ENCODE results near the gene CLDN4. TPM values are rescaled to one million over a fixed set of nuclear protein-coding genes. Genes with fewer than 3 reads are reported as not detected.
"Not testable (repeated sequence)": the region's sequence is repeated elsewhere in the genome, so short reads cannot be mapped to it uniquely, and the experiment has no call there.

CLDN4 gene
- total RNA-seq, 1 experiment from 2014 or later: 0.16 TPM

DNA sequence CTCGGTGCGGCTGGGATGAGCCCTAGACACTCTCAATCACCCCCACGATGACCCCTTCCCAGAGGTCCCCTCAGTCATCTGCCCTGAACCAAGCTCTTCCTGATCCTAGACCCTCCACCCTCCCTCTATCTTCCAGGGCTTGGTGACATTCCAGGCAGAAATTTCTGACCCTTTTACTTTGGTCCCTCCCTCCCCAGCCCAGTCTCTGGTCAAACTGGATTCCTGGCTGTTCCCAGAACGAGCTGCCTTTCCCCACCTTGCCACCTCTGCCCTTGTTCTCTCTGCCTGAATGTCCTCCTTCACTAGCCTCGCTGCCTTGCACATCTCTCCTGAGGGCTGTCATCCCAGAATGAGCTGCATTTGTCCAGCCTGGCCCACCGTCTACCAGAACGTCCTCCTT, 1.3 kb upstream of the CLDN4 start:
- Histone ChIP-seq H3K9me3 (replicated peaks) (no peaks in the 10 kb centered on the region), H3K36me3 (no peaks in the 10 kb centered on the region), H3K27me3 (replicated peaks) (no peaks in the 10 kb centered on the region), H3K4me1 (replicated peaks) (peaks cover 18% of the 10 kb centered on the region), H3K4me3 (no peak overlapping the region), H3K27ac (no peak overlapping the region)
- DNase-seq (ENCODE audit: low read depth in 1 of 2, low spot score in 2 of 2): no peak

DNA sequence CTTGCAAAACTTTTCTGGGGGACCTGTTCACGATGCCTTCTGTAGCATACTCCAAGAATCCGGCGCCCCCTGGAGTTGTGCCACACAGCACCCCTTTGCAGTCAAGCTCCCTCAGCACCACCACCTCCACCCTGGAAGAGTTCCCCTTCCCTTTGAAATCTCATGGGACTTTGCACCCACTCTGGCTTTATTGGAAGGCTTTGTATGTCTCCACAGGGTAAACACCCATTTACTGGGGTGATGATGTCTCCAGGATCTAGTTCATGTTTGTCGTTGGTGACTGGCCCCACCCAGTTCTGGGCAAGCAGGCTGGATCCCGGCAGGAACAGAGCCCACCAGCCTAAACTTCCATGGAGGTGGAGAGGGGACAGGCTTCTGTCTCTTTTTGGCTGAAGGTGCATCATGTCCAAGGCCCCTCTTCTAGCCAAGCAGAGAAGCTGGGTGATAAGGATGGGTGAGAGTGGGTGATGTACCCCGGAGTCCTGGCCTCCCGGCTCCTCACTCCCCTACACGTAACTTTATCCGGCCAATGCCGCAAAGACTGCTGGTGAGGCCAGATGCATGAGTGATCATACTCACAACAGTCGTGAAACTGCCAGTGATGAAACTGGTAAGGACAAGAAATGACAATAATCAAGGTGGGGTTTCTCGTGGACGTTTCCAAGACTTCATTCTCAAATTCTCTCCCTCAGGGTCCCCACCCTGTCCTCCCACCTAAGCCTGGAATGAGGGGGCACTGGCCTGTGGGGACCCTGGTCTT, 695 bp upstream of the CLDN4 start:
- H3K4me1 ChIP-seq (replicated peaks): peaks cover 18% of the 10 kb centered on the region
- H3K27ac ChIP-seq: no peak overlapping the region
- DNase-seq (ENCODE audit: low read depth in 1 of 2, low spot score in 2 of 2): no peak

DNA sequence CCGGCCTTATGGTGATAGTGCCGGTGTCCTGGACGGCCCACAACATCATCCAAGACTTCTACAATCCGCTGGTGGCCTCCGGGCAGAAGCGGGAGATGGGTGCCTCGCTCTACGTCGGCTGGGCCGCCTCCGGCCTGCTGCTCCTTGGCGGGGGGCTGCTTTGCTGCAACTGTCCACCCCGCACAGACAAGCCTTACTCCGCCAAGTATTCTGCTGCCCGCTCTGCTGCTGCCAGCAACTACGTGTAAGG, 713 bp downstream of the CLDN4 start:
- DNase-seq (ENCODE audit: low read depth in 1 of 2, low spot score in 2 of 2): no peak
- no peak overlapping the region for H3K27ac ChIP-seq
- no peaks in the 10 kb centered on the region for H3K9me3 ChIP-seq (replicated peaks)
- H3K27me3 ChIP-seq (replicated peaks): no peaks in the 10 kb centered on the region
- H3K4me3 ChIP-seq: no peak overlapping the region
- H3K4me1 ChIP-seq (replicated peaks): peaks cover 18% of the 10 kb centered on the region
- H3K36me3 ChIP-seq: no peaks in the 10 kb centered on the region

More for the DNA sequence above, 695 bp upstream of the CLDN4 start:
- Histone ChIP-seq H3K4me3 (no peak overlapping the region), H3K27me3 (replicated peaks) (no peaks in the 10 kb centered on the region), H3K36me3 (no peaks in the 10 kb centered on the region), H3K9me3 (replicated peaks) (no peaks in the 10 kb centered on the region)

DNA sequence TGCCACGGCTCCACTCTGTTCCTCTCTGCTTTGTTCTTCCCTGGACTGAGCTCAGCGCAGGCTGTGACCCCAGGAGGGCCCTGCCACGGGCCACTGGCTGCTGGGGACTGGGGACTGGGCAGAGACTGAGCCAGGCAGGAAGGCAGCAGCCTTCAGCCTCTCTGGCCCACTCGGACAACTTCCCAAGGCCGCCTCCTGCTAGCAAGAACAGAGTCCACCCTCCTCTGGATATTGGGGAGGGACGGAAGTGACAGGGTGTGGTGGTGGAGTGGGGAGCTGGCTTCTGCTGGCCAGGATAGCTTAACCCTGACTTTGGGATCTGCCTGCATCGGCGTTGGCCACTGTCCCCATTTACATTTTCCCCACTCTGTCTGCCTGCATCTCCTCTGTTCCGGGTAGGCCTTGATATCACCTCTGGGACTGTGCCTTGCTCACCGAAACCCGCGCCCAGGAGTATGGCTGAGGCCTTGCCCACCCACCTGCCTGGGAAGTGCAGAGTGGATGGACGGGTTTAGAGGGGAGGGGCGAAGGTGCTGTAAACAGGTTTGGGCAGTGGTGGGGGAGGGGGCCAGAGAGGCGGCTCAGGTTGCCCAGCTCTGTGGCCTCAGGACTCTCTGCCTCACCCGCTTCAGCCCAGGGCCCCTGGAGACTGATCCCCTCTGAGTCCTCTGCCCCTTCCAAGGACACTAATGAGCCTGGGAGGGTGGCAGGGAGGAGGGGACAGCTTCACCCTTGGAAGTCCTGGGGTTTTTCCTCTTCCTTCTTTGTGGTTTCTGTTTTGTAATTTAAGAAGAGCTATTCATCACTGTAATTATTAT, 1.2 kb downstream of the CLDN4 start:
- peaks cover 18% of the 10 kb centered on the region for H3K4me1 ChIP-seq (replicated peaks)
- no peaks in the 10 kb centered on the region for H3K27me3 ChIP-seq (replicated peaks)
- H3K9me3 ChIP-seq (replicated peaks): no peaks in the 10 kb centered on the region
- DNase-seq (ENCODE audit: low read depth in 1 of 2, low spot score in 2 of 2): no peak
- H3K27ac ChIP-seq: no peak overlapping the region
- H3K36me3 ChIP-seq: no peaks in the 10 kb centered on the region
- H3K4me3 ChIP-seq: no peak overlapping the region

DNA sequence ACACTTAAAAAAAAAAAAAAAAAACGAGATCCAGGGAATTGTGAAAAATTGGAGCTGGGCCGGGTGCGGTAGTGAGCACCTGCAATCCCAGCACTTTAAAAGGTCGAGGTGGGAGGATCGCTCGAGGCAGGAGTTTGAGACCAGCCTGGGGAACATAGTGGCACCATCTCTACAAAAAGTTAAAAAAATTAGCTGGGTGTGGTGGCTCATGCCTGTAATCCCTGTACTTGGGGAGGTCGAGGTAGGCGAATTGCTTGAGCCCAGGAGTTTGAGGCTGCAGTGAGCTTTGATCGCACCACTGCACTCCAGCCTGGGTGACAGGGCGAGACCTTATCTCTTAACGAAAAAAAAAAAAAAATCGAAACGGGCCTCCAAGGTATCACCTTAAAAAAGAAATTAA, 2.0 kb downstream of the CLDN4 start:
- Histone ChIP-seq H3K4me1 (replicated peaks) (peaks cover 13% of the 10 kb centered on the region), H3K27me3 (replicated peaks) (no peaks in the 10 kb centered on the region), H3K9me3 (replicated peaks) (no peaks in the 10 kb centered on the region), H3K27ac (no peak overlapping the region), H3K36me3 (no peaks in the 10 kb centered on the region), H3K4me3 (no peak overlapping the region)
- DNase-seq (ENCODE audit: low read depth in 1 of 2, low spot score in 2 of 2): no peak

DNA sequence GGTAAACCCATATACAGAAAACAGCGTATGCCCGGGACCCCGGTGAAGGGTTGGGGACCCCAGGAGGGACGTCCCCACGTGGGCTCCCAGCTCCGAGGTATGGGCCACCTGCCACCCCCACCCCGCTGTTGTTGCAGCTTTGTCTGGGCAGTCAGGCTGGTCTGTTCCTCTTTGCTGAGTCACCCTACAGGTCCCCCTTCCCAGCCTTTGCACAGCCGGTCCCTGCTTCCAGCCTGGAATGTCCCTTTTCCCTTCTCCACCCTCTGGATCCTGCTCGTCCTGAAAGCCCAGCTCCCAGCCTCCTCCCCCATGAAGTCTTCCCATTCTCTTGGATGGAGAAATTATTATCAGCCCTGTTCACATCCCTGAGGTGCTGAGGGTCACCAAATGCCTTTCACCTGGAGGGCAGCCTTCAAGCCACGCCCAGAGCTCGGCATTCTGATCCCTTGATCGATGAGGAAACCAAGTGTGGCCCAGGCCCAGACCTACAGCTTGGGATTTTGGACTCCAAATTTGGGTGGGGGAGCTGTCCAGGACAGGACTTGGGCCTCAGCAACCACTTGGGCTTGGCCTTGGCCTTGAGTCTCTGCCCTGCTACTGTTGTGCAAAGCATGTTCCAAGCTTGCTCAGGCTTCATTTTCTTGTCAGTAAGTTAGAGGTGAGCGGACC, 2.6 kb downstream of the CLDN4 start:
- Histone ChIP-seq H3K4me1 (replicated peaks) (peaks cover 9% of the 10 kb centered on the region), H3K9me3 (replicated peaks) (no peaks in the 10 kb centered on the region), H3K36me3 (no peaks in the 10 kb centered on the region), H3K4me3 (no peak overlapping the region), H3K27ac (no peak overlapping the region), H3K27me3 (replicated peaks) (no peaks in the 10 kb centered on the region)
- DNase-seq (ENCODE audit: low read depth in 1 of 2, low spot score in 2 of 2): no peak

DNA sequence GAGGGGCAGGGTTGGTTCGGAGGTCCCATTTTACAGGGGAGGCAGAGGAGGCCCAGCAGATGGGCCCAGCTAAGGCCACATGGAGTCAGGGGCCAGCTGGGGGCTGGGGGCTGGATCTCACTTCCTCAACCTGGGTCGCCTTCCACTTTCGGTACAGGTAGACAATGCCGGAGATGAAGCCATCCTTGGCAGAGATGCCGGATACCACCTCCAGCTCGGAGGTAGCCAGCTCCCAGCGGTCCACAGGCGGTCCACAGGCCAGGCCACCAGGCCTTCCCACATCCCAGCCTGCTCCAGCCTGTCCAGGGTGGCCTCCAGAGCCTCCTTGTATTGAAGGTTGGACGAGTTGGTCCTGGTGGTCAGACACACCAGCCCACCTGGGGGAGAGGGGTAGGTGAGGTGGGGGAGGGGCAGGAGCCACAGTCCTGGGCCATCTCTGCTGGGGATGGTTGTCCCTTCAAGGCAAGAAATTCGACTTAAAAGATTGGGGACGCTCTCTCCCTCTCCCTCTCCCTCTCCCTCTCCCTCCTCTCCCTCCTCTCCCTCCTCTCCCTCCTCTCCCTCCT, 3.9 kb downstream of the CLDN4 start:
- Histone ChIP-seq H3K4me3 (no peak overlapping the region), H3K36me3 (no peaks in the 10 kb centered on the region), H3K9me3 (replicated peaks) (no peaks in the 10 kb centered on the region), H3K27me3 (replicated peaks) (no peaks in the 10 kb centered on the region), H3K4me1 (replicated peaks) (peaks cover 4% of the 10 kb centered on the region; the same call in 1 of the 2 replicates), H3K27ac (no peak overlapping the region)
- DNase-seq (ENCODE audit: low read depth in 1 of 2, low spot score in 2 of 2): no peak

DNA sequence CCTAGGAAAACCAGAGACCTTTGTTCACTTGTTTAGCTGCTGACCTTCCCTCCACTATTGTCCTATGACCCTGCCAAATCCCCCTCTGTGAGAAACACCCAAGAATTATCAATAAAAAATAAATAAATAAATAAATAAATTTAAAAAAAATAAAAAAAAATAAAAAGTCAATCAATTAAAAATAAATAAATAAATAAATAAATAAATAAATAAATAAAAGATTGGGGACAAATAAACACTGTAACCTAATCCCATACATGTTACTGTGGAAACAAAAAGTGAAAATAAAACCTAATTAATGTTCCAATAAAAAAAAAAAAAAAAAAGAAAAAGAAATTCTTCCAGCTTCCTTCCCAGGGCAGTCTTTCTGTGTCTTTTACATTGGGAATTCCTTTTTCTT, 6.4 kb downstream of the CLDN4 start:
- peaks cover 12% of the 10 kb centered on the region for H3K4me1 ChIP-seq (replicated peaks)
- not testable (repeated sequence) for H3K27me3 ChIP-seq (replicated peaks); DNase-seq (ENCODE audit: low read depth in 1 of 2, low spot score in 2 of 2); H3K36me3 ChIP-seq; H3K4me3 ChIP-seq; H3K27ac ChIP-seq; H3K9me3 ChIP-seq (replicated peaks)

DNA sequence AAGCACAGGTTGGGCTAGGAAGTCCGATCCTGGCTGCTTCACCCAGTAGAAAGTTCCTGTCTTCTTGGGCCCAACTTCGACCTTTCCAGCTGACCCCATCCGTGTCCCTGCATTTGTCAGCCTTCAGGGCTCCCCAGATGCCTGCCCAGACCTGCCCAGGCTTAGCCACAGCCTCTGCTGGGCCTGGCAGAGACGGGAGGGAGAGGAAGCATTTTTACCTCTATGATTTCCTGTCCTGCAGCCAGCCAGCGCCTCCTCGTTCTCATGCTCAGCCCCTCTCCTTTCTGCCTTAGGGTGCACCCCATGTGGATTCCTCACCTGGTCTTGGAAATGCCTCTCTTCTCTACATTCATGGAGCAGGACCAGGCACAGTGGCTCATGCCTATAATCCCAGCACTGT, 7.8 kb downstream of the CLDN4 start:
- Histone ChIP-seq H3K27me3 (replicated peaks) (no peaks in the 10 kb centered on the region), H3K4me1 (replicated peaks) (peaks cover 7% of the 10 kb centered on the region), H3K4me3 (no peak overlapping the region), H3K36me3 (no peaks in the 10 kb centered on the region), H3K9me3 (replicated peaks) (no peaks in the 10 kb centered on the region), H3K27ac (no peak overlapping the region)
- DNase-seq (ENCODE audit: low read depth in 1 of 2, low spot score in 2 of 2): no peak

DNA sequence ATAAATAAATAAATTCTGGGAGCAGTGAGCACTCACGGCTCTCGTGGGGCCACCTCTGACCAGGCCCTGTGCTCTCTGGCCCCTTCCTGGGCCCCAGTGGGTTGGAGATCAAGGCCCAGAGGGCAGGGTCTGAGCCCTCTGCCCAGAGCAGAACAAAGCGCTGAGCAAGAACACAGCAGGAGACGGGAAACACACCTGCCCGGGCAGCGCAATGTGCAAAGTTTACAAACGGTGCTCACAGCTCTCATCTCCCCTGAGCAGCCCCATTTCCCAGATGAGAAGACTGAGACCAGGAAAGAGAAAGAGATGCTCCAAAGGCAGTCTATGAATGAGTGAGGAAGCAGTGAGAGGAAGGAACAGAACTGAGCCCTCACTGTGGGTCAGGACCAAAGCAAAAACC, 8.5 kb downstream of the CLDN4 start:
- peaks cover 7% of the 10 kb centered on the region for H3K4me1 ChIP-seq (replicated peaks)
- H3K27ac ChIP-seq: no peak overlapping the region
- no peak for DNase-seq (ENCODE audit: low read depth in 1 of 2, low spot score in 2 of 2)
- H3K36me3 ChIP-seq: no peaks in the 10 kb centered on the region
- H3K4me3 ChIP-seq: no peak overlapping the region
- H3K27me3 ChIP-seq (replicated peaks): no peaks in the 10 kb centered on the region
- H3K9me3 ChIP-seq (replicated peaks): no peaks in the 10 kb centered on the region

DNA sequence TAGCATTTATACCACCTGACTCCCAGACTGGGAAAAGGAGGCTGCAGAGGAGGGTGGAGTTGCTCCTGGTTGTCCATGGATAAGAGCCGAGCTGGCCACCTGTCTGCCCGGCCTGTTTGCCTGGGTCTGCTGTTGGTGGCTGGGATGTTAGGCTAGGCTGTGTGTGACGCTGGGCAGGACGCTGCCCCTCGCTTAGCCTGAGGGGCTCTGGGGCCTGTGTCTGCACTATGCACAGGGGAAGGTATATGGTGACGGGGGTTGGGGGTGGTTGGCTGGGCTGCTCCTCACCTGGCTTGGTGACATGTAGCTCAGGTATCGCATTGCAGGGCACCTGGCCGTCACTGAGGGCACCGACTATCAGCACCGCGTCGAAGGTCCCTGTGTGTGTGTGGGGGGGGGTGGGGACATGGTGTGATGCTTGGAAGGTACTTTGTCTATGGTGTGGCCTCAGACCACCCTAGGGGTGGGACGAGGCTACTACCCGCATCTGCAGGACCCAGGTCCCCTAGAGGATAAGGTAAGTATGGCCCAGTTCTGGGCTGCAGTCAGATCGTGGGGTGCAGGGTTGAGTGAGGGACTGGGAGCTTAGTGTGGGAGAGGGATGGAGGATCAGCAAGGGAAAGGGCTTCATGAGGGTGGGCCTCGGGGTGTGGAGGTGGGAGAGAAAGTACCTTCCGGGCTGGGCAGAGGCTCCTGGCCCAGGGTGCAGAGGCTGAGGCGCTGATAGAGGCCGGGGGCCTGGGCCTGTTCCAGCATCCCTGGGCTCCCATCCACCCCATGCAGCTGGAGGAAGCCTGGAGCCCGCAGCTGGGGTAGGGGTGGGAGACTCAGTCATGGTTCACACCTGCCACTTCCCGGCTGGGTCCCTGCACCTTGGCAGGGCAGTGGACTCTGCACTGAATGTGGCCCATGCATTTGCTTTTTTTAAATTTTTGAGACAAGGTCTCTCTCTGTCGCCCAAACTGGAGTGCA, 9.2 kb downstream of the CLDN4 start:
- no peaks in the 10 kb centered on the region for H3K27me3 ChIP-seq (replicated peaks)
- H3K4me3 ChIP-seq: no peak overlapping the region
- no peak for DNase-seq (ENCODE audit: low read depth in 1 of 2, low spot score in 2 of 2)
- H3K9me3 ChIP-seq (replicated peaks): no peaks in the 10 kb centered on the region
- peaks cover 7% of the 10 kb centered on the region for H3K4me1 ChIP-seq (replicated peaks)
- H3K36me3 ChIP-seq: no peaks in the 10 kb centered on the region
- H3K27ac ChIP-seq: no peak overlapping the region

DNA sequence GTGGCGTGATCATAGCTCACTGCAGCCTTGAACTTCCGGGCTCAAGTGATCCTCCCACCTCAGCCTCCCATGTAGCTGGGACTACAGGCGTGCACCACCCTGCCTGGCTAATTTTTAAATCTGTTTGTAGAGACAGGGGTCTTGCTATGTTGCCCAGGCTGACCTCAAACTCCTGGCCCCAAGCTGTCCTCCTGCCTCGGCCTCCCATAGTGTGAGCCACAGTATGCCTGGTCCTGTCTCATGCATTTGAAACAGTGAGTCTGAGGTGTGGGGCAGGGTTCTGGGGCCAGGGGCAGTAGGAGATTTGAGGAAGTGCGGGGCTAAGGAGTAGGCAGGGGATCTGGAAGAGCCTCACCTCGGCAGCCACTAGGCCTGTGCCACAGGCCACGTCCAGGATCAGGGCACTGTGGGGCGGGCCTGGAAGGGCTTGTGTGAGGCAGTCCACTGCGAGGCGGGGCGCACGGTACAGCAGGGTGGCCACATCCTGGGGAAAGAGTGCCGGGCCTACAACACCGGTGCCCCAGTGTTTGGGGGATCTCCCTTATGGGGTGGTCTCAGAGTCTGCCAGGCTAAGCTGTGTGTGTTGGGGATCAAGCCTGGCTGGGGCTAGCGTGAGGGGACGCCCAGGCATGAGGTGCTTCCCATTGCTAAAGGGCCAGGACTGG, 10.1 kb downstream of the CLDN4 start:
- no peak for DNase-seq (ENCODE audit: low read depth in 1 of 2, low spot score in 2 of 2)
- Histone ChIP-seq H3K27ac (no peak overlapping the region), H3K4me3 (no peak overlapping the region)

DNA sequence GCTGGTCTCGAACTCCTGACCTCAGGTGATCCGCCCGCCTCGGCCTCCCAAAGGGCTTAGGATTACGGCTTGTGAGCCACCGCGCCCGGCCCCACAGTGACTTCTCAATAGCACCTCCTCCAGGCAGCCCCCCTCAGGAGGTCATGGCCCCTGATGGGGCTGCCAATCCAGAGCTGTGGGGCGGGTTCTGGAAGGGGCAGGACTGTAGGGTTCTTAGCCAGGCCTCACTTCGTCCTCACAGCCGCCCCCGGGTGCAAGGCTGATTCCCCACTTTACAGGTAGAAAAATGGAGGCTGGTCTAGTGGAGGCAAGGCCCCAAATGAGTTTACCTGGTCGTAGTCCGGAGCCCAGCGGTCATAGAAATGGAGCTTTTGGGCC, 10.9 kb downstream of the CLDN4 start:
- H3K4me1 ChIP-seq (replicated peaks): peaks cover 7% of the 10 kb centered on the region
- H3K9me3 ChIP-seq (replicated peaks): no peaks in the 10 kb centered on the region
- H3K27ac ChIP-seq: peak overlapping the region; percentile 77

More for the DNA sequence above, 10.1 kb downstream of the CLDN4 start:
- Histone ChIP-seq H3K9me3 (replicated peaks) (no peaks in the 10 kb centered on the region), H3K36me3 (no peaks in the 10 kb centered on the region), H3K27me3 (replicated peaks) (no peaks in the 10 kb centered on the region), H3K4me1 (replicated peaks) (peaks cover 7% of the 10 kb centered on the region)

More for the DNA sequence above, 10.9 kb downstream of the CLDN4 start:
- H3K4me3 ChIP-seq: peak overlapping the region; percentile 56
- no peaks in the 10 kb centered on the region for H3K27me3 ChIP-seq (replicated peaks)
- DNase-seq (ENCODE audit: low read depth in 1 of 2, low spot score in 2 of 2): no peak
- no peaks in the 10 kb centered on the region for H3K36me3 ChIP-seq

Measured in SJSA1 (cell line).